Muscle layer of duodenum (tissue), 2 donors: Measurements from ENCODE around the gene OCEL1.

Source experiments
- H3K27ac ChIP-seq: one replicate; pipeline ENCODE4 v1.7.0; 2013; ENCODE audit warnings: mild to moderate bottlenecking, low read length
- H3K27me3 ChIP-seq: one replicate; pipeline ENCODE4 v1.7.0; 2013; ENCODE audit warnings: low read depth, mild to moderate bottlenecking, control low read depth, low read length
- H3K36me3 ChIP-seq, 2 donors: one replicate each; pipeline ENCODE4 v1.7.0; 2013; ENCODE audit warnings: low read length in 2 of 2, control low read depth in 1 of 2, mild to moderate bottlenecking in 1 of 2; ENCODE audit not compliant: insufficient read depth in 2 of 2, control insufficient read depth in 1 of 2
- H3K4me1 ChIP-seq, 2 donors: one replicate each; pipeline ENCODE4 v1.7.0; 2013; ENCODE audit warnings: low read length in 2 of 2, mild to moderate bottlenecking in 2 of 2, control low read depth in 1 of 2, moderate library complexity in 1 of 2; ENCODE audit not compliant: insufficient read depth in 2 of 2, control insufficient read depth in 1 of 2
- H3K4me3 ChIP-seq, 2 donors: one replicate each; pipeline ENCODE4 v1.7.0; 2013; ENCODE audit warnings: low read length in 2 of 2, low read depth in 1 of 2, mild to moderate bottlenecking in 1 of 2
- H3K9me3 ChIP-seq, 2 donors: one replicate each; pipeline ENCODE4 v1.7.0; 2013; ENCODE audit warnings: low read length in 2 of 2, control low read depth in 1 of 2, mild to moderate bottlenecking in 1 of 2; ENCODE audit not compliant: control insufficient read depth in 1 of 2
- donor health status: healthy.

OCEL1 gene

GRCh38 chr19:17243830-17244617, 18.0 kb downstream of the OCEL1 start:
- H3K27me3 ChIP-seq: no peaks in the 10 kb centered on the region
- peak overlapping the region; percentile 63 for H3K27ac ChIP-seq
- H3K9me3 ChIP-seq: no peaks in the 10 kb centered on the region
- H3K4me3 ChIP-seq: peak overlapping the region; percentile 77 to 94
- peaks cover 0 to 9% of the 10 kb centered on the region in 2 donors for H3K36me3 ChIP-seq
- H3K4me1 ChIP-seq: peaks cover 6 to 35% of the 10 kb centered on the region in 2 donors

- H3K4me1 ChIP-seq: peaks cover 6 to 35% of the 10 kb centered on the region in 2 donors
- peak overlapping the region; percentile 77 to 94 for H3K4me3 ChIP-seq
- no peaks in the 10 kb centered on the region for H3K27me3 ChIP-seq
- peak overlapping the region; percentile 8 for H3K27ac ChIP-seq
- no peaks in the 10 kb centered on the region for H3K9me3 ChIP-seq
- peaks cover 0 to 9% of the 10 kb centered on the region in 2 donors for H3K36me3 ChIP-seq
Observed at GRCh38 chr19:17244618-17245534, 18.9 kb downstream of the OCEL1 start.

GRCh38 chr19:17245535-17245984, 19.5 kb downstream of the OCEL1 start, which contains the start of gene NR2F6:
Gene NR2F6, minus strand, starts transcription at chr19:17245919. Its CDS starts 699 bp downstream, at chr19:17245220.
- Histone ChIP-seq H3K36me3 (peaks cover 0 to 4% of the 10 kb centered on the region in 2 donors), H3K27me3 (no peaks in the 10 kb centered on the region), H3K4me1 (peaks cover 6 to 35% of the 10 kb centered on the region in 2 donors), H3K4me3 (peak within 1 kb of the TSS; percentile 77 to 94), H3K27ac (peak within 1 kb of the TSS; percentile 8), H3K9me3 (no peaks in the 10 kb centered on the region)

- Histone ChIP-seq H3K9me3 (no peaks in the 10 kb centered on the region), H3K27me3 (no peaks in the 10 kb centered on the region), H3K4me1 (peaks cover 6 to 35% of the 10 kb centered on the region in 2 donors), H3K4me3 (peak overlapping the region; percentile 30 to 70), H3K36me3 (no peaks in the 10 kb centered on the region), H3K27ac (no peak overlapping the region)
Observed at GRCh38 chr19:17246681-17247425, 20.8 kb downstream of the OCEL1 start.

- Histone ChIP-seq H3K4me3 (no peak overlapping the region), H3K4me1 (peaks cover 6 to 23% of the 10 kb centered on the region in 2 donors), H3K27me3 (no peaks in the 10 kb centered on the region), H3K36me3 (no peaks in the 10 kb centered on the region), H3K9me3 (no peaks in the 10 kb centered on the region), H3K27ac (no peak overlapping the region)
Observed at GRCh38 chr19:17248011-17248776, 22.2 kb downstream of the OCEL1 start.

GRCh38 chr19:17249887-17250548, 24.0 kb downstream of the OCEL1 start:
- Histone ChIP-seq H3K36me3 (no peaks in the 10 kb centered on the region), H3K4me1 (peaks cover 6 to 14% of the 10 kb centered on the region in 2 donors), H3K27ac (no peak overlapping the region), H3K9me3 (no peaks in the 10 kb centered on the region), H3K27me3 (no peaks in the 10 kb centered on the region), H3K4me3 (no peak overlapping the region)

GRCh38 chr19:17254636-17255035, 28.6 kb downstream of the OCEL1 start:
- H3K9me3 ChIP-seq: peaks cover 0 to 6% of the 10 kb centered on the region in 2 donors
- no peaks in the 10 kb centered on the region for H3K36me3 ChIP-seq
- no peak overlapping the region for H3K4me3 ChIP-seq
- H3K27ac ChIP-seq: no peak overlapping the region
- no peaks in the 10 kb centered on the region for H3K4me1 ChIP-seq
- no peaks in the 10 kb centered on the region for H3K27me3 ChIP-seq

GRCh38 chr19:17255150-17255621, 29.2 kb downstream of the OCEL1 start:
- H3K4me3 ChIP-seq: no peak overlapping the region
- H3K27ac ChIP-seq: no peak overlapping the region
- H3K9me3 ChIP-seq: peaks cover 0 to 8% of the 10 kb centered on the region in 2 donors
- no peaks in the 10 kb centered on the region for H3K27me3 ChIP-seq
- no peaks in the 10 kb centered on the region for H3K4me1 ChIP-seq
- H3K36me3 ChIP-seq: no peaks in the 10 kb centered on the region

GRCh38 chr19:17256130-17256529, 30.1 kb downstream of the OCEL1 start:
- Histone ChIP-seq H3K36me3 (no peaks in the 10 kb centered on the region), H3K27ac (no peak overlapping the region), H3K4me1 (no peaks in the 10 kb centered on the region), H3K4me3 (no peak overlapping the region), H3K9me3 (peaks cover 0 to 8% of the 10 kb centered on the region in 2 donors), H3K27me3 (no peaks in the 10 kb centered on the region)
